Stimulated activated CD4-positive, alpha-beta T cell treated with anti-CD3 and anti-CD28 coated beads, Interleukin-2, amount 100 ng/mL, for 4 hours (primary cell): ENCODE measurements around the gene ELN.

Experiments
- DNase-seq: peaks from one replicate; pipeline ENCODE4 v3.0.0-alpha.2; 2020; ENCODE audit warnings: low read depth

The ELN gene

GRCh38 chr7:74063646-74064045 lies 35.7 kb downstream of the ELN start:
- no peak for DNase-seq

- no peak for DNase-seq
Observed at GRCh38 chr7:74064696-74065095, 36.7 kb downstream of the ELN start.

GRCh38 chr7:74066626-74067025 lies 38.7 kb downstream of the ELN start:
- no peak for DNase-seq

GRCh38 chr7:74068378-74069085 lies 40.6 kb downstream of the ELN start:
- no peak for DNase-seq

GRCh38 chr7:74069086-74069541 lies 41.1 kb downstream of the ELN start:
- DNase-seq, result no peak

- DNase-seq, result no peak
Observed at GRCh38 chr7:74069790-74070618, 42.0 kb downstream of the ELN start.

- DNase-seq, result no peak
Observed at GRCh38 chr7:74070619-74070921, 42.6 kb downstream of the ELN start.

GRCh38 chr7:74071121-74071520 lies 43.1 kb downstream of the ELN start:
- no peak for DNase-seq

GRCh38 chr7:74074770-74075169 lies 46.8 kb downstream of the ELN start:
- no peak for DNase-seq

GRCh38 chr7:74078461-74078860 lies 50.5 kb downstream of the ELN start:
- DNase-seq, result no peak

GRCh38 chr7:74082770-74083116 lies 54.8 kb downstream of the ELN start:
- DNase-seq, result no peak

- DNase-seq, result peak; percentile 68
Observed at GRCh38 chr7:74083117-74083876, 55.3 kb downstream of the ELN start, which contains the start of gene LIMK1. LIMK1 (plus strand) TSS chr7:74083804; CDS start chr7:74083991, 187 bp downstream.

- DNase-seq, result no peak
Observed at GRCh38 chr7:74083928-74084721, 56.2 kb downstream of the ELN start.

- no peak for DNase-seq
Observed at GRCh38 chr7:74084722-74085578, 57.0 kb downstream of the ELN start.

GRCh38 chr7:74087791-74088453 lies 59.9 kb downstream of the ELN start:
- DNase-seq, result no peak

GRCh38 chr7:74092321-74092963 lies 64.5 kb downstream of the ELN start:
- no peak for DNase-seq

- no peak for DNase-seq
Observed at GRCh38 chr7:74092964-74093471, 65.0 kb downstream of the ELN start.

- no peak for DNase-seq
Observed at GRCh38 chr7:74093671-74094223, 65.8 kb downstream of the ELN start.
